Hepatocyte (in vitro differentiated cells): ENCODE results near the gene THSD4.

Source experiments
- EZH2phosphoT487 ChIP-seq: fragments of 200-600 bp; sonication (generic); IDR thresholded peaks from one replicate; pipeline ENCODE4 v1.6.1; 2018; ENCODE audit warnings: antibody characterized with exemption, mild to moderate bottlenecking, low read depth, moderate library complexity; ENCODE audit not compliant: unreplicated experiment, severe bottlenecking
- TF ChIP-seq, protein P1 (sequence below): fragments of 200-600 bp; sonication (generic); IDR thresholded peaks from 2 replicates; pipeline ENCODE4 v1.5.1; 2016; ENCODE audit warnings: antibody characterized with exemption, mild to moderate bottlenecking; ENCODE audit not compliant: poor library complexity

DNA sequence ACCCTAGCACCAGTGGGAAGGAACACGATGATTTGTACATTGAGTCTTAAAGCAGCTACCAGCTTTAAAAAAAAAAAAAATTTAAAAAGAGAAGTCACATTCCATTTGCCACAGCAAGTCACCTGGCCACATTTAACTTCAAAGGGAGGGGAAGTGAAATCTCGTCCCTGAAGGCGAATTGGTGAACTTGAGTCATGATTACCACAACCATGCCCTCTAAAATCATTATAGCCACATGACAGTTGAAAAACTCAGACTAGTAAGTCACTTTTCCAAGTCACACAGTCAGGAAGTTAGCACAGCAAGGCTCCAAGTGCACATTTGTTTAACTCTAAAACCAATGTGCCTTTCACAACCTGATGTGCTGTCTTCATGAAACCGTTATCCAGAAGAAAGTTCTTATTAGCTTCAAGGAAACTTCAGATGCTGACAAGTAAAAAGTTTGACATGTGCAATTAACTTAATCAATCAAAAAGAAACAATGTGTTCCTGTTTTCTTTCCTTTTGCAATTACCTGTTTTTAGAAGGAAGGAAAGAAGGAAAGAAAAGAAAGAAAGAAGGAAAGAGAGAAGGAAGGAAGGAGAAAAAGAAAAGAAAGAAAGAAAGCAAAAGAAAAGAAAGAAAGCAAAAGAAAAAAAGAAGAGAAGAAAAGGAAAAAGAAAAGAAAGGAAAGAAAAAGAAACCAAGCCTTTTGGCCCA, 8.3 kb upstream of the THSD4 start:
- TF ChIP-seq, protein P1, sequence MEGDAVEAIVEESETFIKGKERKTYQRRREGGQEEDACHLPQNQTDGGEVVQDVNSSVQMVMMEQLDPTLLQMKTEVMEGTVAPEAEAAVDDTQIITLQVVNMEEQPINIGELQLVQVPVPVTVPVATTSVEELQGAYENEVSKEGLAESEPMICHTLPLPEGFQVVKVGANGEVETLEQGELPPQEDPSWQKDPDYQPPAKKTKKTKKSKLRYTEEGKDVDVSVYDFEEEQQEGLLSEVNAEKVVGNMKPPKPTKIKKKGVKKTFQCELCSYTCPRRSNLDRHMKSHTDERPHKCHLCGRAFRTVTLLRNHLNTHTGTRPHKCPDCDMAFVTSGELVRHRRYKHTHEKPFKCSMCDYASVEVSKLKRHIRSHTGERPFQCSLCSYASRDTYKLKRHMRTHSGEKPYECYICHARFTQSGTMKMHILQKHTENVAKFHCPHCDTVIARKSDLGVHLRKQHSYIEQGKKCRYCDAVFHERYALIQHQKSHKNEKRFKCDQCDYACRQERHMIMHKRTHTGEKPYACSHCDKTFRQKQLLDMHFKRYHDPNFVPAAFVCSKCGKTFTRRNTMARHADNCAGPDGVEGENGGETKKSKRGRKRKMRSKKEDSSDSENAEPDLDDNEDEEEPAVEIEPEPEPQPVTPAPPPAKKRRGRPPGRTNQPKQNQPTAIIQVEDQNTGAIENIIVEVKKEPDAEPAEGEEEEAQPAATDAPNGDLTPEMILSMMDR, result no peak
- TF ChIP-seq EZH2phosphoT487, result no peak
